NCI-H748 (cell line): ENCODE data around the gene TCOF1.

ENCODE experiments used
- DNase-seq: peaks from one replicate; lab custom pipeline; 2025; ENCODE audit not compliant: unreplicated experiment; lab: John Stamatoyannopoulos, UW

The TCOF1 gene

DNA sequence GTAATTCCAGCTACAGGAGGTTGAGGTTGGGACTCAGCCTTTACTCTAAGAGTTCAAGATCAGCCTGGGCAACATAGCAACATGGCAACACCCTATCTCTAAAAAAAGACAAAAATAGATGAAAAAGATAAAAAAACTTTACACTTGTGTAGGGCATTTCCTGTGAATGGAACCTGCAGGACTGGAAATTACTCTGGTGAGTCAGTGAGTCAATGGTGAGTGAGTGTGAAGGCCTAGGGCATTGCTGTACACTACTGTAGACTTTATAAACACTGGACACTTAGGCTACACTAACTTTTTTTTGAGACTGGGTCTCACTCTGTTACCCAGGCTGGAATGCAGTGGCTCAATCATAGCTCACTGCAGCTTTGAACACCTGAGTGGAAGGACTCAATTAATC is 35.3 kb upstream of the TCOF1 start:
- no peak for DNase-seq

- DNase-seq: no peak
Observed at GRCh38 chr5:150323092-150323491, 34.4 kb upstream of the TCOF1 start.

DNA sequence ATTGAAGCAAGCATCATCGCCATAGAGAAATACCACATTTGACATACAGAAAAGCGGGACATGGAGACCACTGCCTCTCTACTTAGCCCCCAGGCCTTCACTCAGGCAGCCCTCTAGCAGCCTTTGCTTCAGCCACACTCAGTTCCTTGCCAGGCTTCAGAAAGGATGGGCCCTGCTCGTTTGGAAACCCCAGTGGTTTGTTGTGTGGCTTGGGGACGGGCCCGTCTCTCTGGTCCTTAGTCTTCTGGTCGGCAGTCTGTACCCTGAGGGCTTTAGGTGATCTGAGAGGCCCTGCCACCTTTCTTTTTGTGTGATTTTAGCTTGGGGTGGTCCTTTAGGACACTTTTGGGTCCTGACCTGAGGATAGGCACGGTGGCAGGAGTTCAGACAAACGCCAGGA is 33.7 kb upstream of the TCOF1 start:
- no peak for DNase-seq

GRCh38 chr5:150325426-150325825 is 32.1 kb upstream of the TCOF1 start:
- DNase-seq: no peak

GRCh38 chr5:150326707-150327106 is 30.8 kb upstream of the TCOF1 start:
- no peak for DNase-seq

DNA sequence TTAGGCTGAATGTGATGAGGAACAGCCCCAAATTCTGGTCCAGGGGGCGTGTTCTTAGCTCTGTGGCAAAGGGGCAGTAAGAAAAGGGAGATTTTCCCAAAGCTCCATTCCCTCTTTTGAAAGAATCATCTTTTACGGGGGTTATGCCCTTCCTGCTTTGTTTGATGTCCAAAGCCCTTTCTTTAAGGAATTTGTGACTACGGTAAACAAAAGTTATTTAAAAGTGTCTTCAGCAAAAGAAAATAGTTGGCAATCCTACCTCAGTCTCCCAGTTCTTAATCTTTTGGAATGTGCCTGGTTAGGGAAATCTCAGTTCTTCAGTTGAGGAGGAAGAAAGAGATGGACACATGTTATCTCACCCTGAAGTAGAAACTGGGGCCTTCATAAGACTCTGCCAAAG is 30.4 kb upstream of the TCOF1 start:
- DNase-seq: no peak

GRCh38 chr5:150328515-150328914 is 29.0 kb upstream of the TCOF1 start:
- DNase-seq: no peak

GRCh38 chr5:150329038-150329437 is 28.5 kb upstream of the TCOF1 start:
- DNase-seq: no peak

- no peak for DNase-seq
Observed at GRCh38 chr5:150329881-150330876, 27.3 kb upstream of the TCOF1 start.

GRCh38 chr5:150333400-150333799 is 24.1 kb upstream of the TCOF1 start:
- no peak for DNase-seq

- DNase-seq: no peak
Observed at GRCh38 chr5:150335778-150336177, 21.7 kb upstream of the TCOF1 start.

DNA sequence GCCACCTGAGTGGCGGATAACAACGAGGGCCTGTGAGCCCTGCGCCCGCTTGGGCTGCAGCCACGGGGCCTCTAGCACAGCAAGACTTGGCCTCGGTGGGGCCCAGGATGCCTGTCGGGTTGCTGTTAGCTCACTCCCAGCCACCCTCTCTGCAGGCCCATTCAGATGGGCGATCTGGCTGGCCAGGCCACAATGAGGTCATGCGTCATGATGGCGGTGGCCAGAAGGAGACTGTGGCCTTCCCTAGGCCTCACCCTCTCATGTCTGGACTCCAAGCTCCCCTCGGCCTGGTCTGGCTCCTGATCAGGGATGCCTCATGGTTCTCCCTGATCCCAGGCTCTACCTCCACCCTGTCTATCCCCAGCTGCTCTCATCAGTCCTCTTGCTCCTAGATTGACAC is 19.0 kb upstream of the TCOF1 start:
- DNase-seq: no peak

DNA sequence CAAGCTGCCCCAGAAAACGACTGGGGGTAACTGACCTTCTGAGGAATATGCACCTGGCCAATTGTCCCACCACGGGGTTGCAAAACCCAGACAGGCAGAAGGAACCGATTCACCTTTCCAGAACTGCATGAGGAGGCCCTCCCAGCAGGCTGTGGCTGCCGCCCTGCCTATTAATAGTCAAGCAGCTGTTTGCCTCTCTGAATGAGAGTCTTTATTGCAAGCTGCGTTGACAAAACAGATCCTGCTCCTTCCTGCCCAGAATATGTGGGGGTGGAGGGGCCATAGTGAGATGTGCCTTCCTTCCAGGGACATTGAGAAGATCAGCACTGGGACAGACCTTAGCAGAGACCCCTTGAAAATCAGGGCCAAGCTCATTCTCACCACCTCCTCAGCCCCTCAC is 18.3 kb upstream of the TCOF1 start:
- DNase-seq: no peak

GRCh38 chr5:150339841-150340240 is 17.7 kb upstream of the TCOF1 start:
- no peak for DNase-seq

DNA sequence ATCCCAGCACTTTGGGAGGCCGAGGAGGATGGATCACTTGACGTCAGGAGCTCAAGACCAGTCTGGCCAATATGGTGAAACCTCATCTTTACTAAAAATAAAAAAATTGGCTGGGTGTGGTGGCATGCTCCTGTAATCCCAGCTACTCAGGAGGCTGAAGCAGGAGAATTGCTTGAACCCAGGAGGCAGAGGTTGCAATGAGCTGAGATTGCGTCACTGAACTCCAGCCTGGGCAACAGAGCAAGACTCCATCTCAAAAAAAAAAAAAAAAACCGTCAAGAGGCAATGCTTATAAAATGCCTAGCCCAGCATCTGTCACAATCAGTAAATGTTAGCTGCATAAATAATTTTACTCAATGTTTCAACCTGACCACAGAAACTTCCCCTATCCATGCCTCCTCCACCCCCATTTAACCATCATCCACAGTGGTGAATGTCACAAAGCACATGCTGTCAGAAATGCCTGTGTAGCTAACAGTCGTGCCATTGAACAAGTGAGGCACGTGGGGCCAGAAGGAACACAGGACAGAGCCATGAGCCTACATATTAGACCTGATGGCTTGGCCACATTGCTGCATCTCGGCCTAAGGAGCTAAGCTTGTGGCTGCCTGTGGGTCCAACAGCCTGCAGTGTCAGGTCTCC is 16.8 kb upstream of the TCOF1 start:
- no peak for DNase-seq

DNA sequence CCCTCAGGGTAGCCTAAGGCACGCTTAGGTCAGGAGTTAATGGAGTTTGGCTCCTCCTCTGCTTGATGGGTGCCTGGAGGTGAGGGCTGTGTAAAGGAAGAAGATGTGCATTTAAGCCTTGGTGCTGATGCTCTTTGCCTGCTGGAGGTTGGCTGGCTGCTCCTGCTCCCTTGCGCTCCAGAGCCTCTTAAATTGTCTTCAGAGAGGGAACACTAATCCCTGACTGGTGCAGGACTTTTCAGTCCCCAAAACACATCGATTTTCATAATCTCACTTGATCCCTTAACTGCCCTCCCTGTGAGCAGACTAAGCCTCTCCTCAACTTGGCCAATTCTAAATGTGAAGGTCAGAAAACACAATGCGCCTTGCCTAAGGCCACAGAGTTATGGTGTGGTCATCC is 16.2 kb upstream of the TCOF1 start:
- DNase-seq: no peak

- no peak for DNase-seq
Observed at GRCh38 chr5:150341989-150342388, 15.5 kb upstream of the TCOF1 start.

DNA sequence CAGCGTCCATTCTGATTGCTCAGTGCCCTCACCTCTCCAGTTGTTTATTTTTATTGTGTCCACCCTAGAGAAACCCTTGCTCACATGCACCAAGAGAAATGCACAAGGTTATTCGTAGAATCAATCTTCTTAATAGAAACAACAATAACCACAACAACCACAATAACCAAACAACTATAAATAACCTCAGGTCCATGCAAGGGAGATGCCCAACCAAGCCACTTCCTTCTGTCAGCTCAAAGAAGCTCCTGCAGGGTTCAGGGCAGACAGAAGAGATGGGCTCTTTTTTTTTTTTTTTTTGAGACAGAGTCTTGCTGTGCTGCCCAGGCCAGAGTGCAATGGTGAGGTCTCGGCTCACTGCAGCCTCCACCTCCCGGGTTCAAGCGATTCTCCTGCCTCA is 14.9 kb upstream of the TCOF1 start:
- DNase-seq: no peak

- no peak for DNase-seq
Observed at GRCh38 chr5:150343994-150344631, 13.4 kb upstream of the TCOF1 start.

DNA sequence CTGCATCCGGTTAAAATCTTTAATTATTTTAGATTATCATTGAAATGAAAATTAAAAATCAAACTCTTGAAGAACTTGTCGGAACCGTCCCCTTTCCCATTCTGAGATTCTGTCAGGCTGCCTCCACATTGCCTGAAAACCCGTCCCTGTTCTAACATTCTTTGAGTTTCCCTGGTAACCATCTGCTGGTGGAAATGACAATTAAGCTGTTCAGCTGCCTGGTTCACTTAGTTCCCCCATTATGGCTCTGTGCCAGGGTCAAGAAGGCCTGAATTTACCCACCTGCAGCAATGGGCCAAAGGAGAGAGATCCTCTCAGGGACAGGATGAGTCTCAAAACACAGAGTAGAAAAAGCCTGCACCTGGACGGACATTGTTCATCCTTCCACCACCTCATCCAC is 11.8 kb upstream of the TCOF1 start:
- DNase-seq: peak; percentile 71

DNA sequence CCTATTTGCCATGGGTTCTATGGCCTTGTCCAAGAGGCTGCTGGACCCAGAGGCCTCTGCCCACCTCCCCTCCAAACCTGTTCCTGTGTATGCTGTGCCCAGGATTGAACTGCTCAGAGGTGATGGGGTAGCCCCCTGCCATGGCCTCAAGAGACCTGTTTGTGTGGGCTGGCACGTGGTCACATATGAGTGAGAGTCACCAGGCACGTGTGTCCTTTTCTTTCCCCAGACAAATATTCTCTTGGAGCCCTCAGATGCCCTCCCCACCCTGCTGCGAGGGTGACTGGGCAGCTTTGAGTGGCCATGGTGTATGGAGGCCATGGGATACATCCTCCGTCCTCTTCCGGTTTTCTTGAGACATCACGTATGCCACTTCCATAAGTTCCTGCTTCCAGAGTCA is 10.9 kb upstream of the TCOF1 start:
- no peak for DNase-seq

GRCh38 chr5:150347003-150347402 is 10.5 kb upstream of the TCOF1 start:
- no peak for DNase-seq
